ENCODE results near the gene CIAPIN1.

Gene CIAPIN1

DNA sequence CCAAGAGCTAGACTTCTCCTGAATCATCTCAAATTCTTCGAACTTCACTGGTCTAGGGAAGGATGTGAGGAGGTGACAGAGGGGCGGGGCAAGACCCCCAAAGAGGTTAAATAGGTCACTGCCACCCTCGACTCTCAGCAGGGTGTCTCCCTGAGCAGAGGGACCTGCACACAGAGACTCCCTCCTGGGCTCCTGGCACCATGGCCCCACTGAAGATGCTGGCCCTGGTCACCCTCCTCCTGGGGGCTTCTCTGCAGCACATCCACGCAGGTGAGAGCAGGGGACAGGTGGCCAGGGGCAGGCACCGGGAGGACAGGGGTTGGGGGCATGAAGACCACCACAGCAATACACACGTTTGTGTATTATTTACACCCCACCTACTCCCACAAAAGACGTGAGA is 33.5 kb downstream of the CIAPIN1 start:
- no peaks in the 10 kb centered on the region for H3K36me3 ChIP-seq (ENCODE audit: insufficient read depth, low read length)

DNA sequence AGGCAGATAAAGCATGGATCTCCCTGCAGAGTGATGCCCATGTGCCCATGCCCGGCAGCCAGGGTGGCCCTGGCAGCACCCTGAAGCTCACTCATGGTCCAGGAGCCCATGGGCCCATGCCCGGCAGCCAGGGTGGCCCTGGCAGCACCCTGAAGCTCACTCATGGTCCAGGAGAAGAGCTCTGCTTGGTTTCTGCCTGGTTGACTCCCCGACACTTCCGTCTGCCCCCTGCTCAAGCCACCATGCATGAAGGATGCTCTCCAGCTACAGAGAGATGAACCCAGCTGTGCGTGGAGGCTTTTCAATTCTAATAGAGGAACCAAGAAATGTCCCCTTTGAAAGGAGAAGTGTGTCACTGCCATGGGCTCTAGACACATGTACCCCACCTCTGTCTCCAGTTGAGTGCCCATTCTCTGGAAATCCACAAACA is 33.9 kb downstream of the CIAPIN1 start:
- 97% methylated on average over 5 of the region's 5 CpGs for WGBS
- no peaks in the 10 kb centered on the region for H3K9me3 ChIP-seq (ENCODE audit: insufficient read depth, low read depth, low read length)
- no peaks in the 10 kb centered on the region for H3K27me3 ChIP-seq (ENCODE audit: insufficient read depth, low read length)
- no peak overlapping the region for H3K27ac ChIP-seq (ENCODE audit: low read depth, low read length)
- peaks cover 3% of the 10 kb centered on the region; the same call in 1 of the 2 replicates for H3K4me1 ChIP-seq (ENCODE audit: insufficient read depth, low read length)
- H3K4me3 ChIP-seq (ENCODE audit: low read length) = no peak overlapping the region
- H3K36me3 ChIP-seq (ENCODE audit: insufficient read depth, low read length) = no peaks in the 10 kb centered on the region
- H3K9ac ChIP-seq (ENCODE audit: low read depth, low read length) = no peak overlapping the region

More for the DNA sequence above, 33.5 kb downstream of the CIAPIN1 start:
- Histone ChIP-seq H3K4me3 (ENCODE audit: low read length) (no peak overlapping the region), H3K27me3 (ENCODE audit: insufficient read depth, low read length) (no peaks in the 10 kb centered on the region), H3K9me3 (ENCODE audit: insufficient read depth, low read depth, low read length) (no peaks in the 10 kb centered on the region), H3K9ac (ENCODE audit: low read depth, low read length) (no peak overlapping the region), H3K27ac (ENCODE audit: low read depth, low read length) (no peak overlapping the region), H3K4me1 (ENCODE audit: insufficient read depth, low read length) (peaks cover 3% of the 10 kb centered on the region; the same call in 1 of the 2 replicates)
- WGBS = 88% methylated on average over 7 of the region's 7 CpGs

- Histone ChIP-seq H3K36me3 (ENCODE audit: insufficient read depth, low read length) (no peaks in the 10 kb centered on the region), H3K9ac (ENCODE audit: low read depth, low read length) (no peak overlapping the region), H3K4me3 (ENCODE audit: low read length) (no peak overlapping the region), H3K27ac (ENCODE audit: low read depth, low read length) (no peak overlapping the region), H3K9me3 (ENCODE audit: insufficient read depth, low read depth, low read length) (no peaks in the 10 kb centered on the region), H3K4me1 (ENCODE audit: insufficient read depth, low read length) (peaks cover 3% of the 10 kb centered on the region; the same call in 1 of the 2 replicates), H3K27me3 (ENCODE audit: insufficient read depth, low read length) (no peaks in the 10 kb centered on the region)
- 93% methylated on average over 9 of the region's 9 CpGs for WGBS
Measured at GRCh38 chr16:57412584-57412983, 34.6 kb downstream of the CIAPIN1 start.

DNA sequence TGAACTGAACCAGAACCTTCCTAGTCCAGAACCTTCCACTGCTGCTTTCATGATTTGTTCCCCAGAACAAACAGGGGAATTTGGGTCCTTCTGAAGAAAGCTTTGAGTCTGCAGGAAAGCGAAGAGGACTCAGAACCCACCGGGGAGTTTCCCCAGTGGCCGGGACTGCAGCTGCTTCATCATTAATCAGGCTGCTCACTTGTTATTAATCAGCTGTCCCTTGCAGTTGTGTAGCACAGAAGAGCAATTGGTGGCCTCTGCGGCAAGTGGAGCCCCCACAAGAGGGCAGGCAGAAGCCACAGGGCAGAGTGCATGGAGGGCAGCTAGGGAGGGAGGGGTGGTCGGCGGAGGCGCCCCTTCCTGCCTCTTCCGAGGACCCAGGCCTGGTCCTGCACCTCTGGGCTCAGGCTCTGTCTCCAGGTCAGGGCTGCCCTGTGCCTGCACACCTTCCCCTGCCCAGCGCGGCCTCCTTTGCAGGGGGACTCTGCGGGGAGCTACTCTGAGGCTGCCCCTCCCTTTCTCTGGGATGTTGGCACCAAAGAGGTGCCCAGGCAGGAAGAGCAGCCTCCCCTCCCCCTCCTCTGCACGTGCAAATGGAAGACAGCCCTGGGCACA is 35.7 kb downstream of the CIAPIN1 start:
- 0 out of 2 replicates have a peak, but pooled peaks cover under 1% of the 10 kb centered on the region for H3K4me1 ChIP-seq (ENCODE audit: insufficient read depth, low read length)
- no peak overlapping the region for H3K27ac ChIP-seq (ENCODE audit: low read depth, low read length)
- H3K9ac ChIP-seq (ENCODE audit: low read depth, low read length) = no peak overlapping the region
- no peaks in the 10 kb centered on the region for H3K9me3 ChIP-seq (ENCODE audit: insufficient read depth, low read depth, low read length)
- WGBS = 89% methylated on average over 12 of the region's 12 CpGs
- no peaks in the 10 kb centered on the region for H3K27me3 ChIP-seq (ENCODE audit: insufficient read depth, low read length)
- H3K36me3 ChIP-seq (ENCODE audit: insufficient read depth, low read length) = no peaks in the 10 kb centered on the region
- H3K4me3 ChIP-seq (ENCODE audit: low read length) = no peak overlapping the region

- no peak overlapping the region for H3K27ac ChIP-seq (ENCODE audit: low read depth, low read length)
- no peaks in the 10 kb centered on the region for H3K36me3 ChIP-seq (ENCODE audit: insufficient read depth, low read length)
- 64% methylated on average over 14 of the region's 14 CpGs for whole genome bisulfite sequencing
- H3K9me3 ChIP-seq (ENCODE audit: insufficient read depth, low read depth, low read length) = no peaks in the 10 kb centered on the region
- no peak overlapping the region for H3K4me3 ChIP-seq (ENCODE audit: low read length)
- H3K4me1 ChIP-seq (ENCODE audit: insufficient read depth, low read length) = no peaks in the 10 kb centered on the region
- H3K9ac ChIP-seq (ENCODE audit: low read depth, low read length) = no peak overlapping the region
- no peaks in the 10 kb centered on the region for H3K27me3 ChIP-seq (ENCODE audit: insufficient read depth, low read length)
Measured at GRCh38 chr16:57409870-57410587, 37.2 kb downstream of the CIAPIN1 start.

DNA sequence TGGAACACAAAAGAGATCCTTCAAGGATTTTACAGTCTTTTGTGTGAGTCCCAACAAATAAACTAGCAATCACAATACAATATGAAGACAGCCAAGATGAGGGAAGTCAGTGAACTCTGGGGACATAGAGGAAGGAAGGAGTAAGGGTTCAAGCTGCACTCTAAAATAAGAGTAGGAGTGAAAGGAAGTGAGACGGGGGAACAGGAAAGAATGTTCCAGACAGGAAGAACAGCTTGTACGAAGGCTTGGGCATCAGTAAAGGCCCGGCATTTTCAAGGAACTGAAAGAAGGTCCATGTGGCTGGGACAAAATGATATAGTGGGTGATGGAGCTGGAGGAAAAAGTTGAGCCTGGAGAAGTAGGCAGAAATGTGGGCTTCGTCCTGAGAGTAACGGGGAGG is 38.1 kb downstream of the CIAPIN1 start:
- no peak overlapping the region for H3K27ac ChIP-seq (ENCODE audit: low read depth, low read length)
- no peak overlapping the region for H3K4me3 ChIP-seq (ENCODE audit: low read length)
- no peaks in the 10 kb centered on the region for H3K9me3 ChIP-seq (ENCODE audit: insufficient read depth, low read depth, low read length)
- H3K27me3 ChIP-seq (ENCODE audit: insufficient read depth, low read length) = no peaks in the 10 kb centered on the region
- H3K9ac ChIP-seq (ENCODE audit: low read depth, low read length) = no peak overlapping the region
- WGBS = 91% methylated on average over 5 of the region's 5 CpGs
- H3K4me1 ChIP-seq (ENCODE audit: insufficient read depth, low read length) = no peaks in the 10 kb centered on the region
- H3K36me3 ChIP-seq (ENCODE audit: insufficient read depth, low read length) = no peaks in the 10 kb centered on the region

DNA sequence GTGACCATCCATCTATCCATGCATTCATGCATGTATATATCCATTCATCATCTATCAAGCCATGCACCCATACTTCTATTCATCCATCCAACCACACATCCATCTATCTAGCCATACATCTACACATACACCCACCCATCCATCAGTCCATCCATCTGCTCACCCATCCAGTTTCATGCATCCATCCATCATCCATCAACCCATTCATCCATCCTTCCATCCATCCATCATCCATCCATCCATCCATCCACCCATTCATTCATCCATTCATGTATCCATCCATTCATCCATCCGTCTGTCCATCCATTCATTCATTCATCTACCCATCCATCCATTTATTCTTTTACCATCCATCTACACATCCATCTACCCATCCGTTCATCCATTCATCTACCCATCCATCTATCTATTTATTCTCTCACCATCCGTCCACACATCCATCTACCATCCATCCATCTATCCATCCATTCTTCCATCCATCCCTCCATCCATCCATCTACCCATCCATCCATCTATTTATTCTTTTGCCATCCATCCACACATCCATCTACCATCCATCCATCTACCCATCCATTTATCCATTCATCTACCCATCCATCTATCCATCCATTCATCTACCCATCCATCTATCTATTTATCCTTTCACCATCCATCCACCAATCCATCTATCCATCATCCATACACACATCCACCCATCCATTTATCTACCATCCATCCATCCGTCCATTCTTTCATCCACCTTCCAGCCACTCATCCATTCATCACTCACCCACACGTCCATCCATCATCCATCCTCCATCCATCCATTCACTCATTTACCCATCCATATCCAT is 39.4 kb downstream of the CIAPIN1 start:
- no peaks in the 10 kb centered on the region for H3K9me3 ChIP-seq (ENCODE audit: insufficient read depth, low read depth, low read length)
- WGBS = 87% methylated on average over 5 of the region's 5 CpGs
- no peak overlapping the region for H3K27ac ChIP-seq (ENCODE audit: low read depth, low read length)
- no peak overlapping the region for H3K9ac ChIP-seq (ENCODE audit: low read depth, low read length)
- H3K4me1 ChIP-seq (ENCODE audit: insufficient read depth, low read length) = no peaks in the 10 kb centered on the region
- no peaks in the 10 kb centered on the region for H3K36me3 ChIP-seq (ENCODE audit: insufficient read depth, low read length)
- no peak overlapping the region for H3K4me3 ChIP-seq (ENCODE audit: low read length)
- H3K27me3 ChIP-seq (ENCODE audit: insufficient read depth, low read length) = no peaks in the 10 kb centered on the region

- 85% methylated on average over 2 of the region's 2 CpGs for WGBS
- no peaks in the 10 kb centered on the region for H3K27me3 ChIP-seq (ENCODE audit: insufficient read depth, low read length)
- H3K36me3 ChIP-seq (ENCODE audit: insufficient read depth, low read length) = no peaks in the 10 kb centered on the region
- no peak overlapping the region for H3K4me3 ChIP-seq (ENCODE audit: low read length)
- H3K27ac ChIP-seq (ENCODE audit: low read depth, low read length) = no peak overlapping the region
- no peaks in the 10 kb centered on the region for H3K9me3 ChIP-seq (ENCODE audit: insufficient read depth, low read depth, low read length)
- H3K4me1 ChIP-seq (ENCODE audit: insufficient read depth, low read length) = no peaks in the 10 kb centered on the region
- H3K9ac ChIP-seq (ENCODE audit: low read depth, low read length) = no peak overlapping the region
Measured at GRCh38 chr16:57406881-57407280, 40.3 kb downstream of the CIAPIN1 start.

DNA sequence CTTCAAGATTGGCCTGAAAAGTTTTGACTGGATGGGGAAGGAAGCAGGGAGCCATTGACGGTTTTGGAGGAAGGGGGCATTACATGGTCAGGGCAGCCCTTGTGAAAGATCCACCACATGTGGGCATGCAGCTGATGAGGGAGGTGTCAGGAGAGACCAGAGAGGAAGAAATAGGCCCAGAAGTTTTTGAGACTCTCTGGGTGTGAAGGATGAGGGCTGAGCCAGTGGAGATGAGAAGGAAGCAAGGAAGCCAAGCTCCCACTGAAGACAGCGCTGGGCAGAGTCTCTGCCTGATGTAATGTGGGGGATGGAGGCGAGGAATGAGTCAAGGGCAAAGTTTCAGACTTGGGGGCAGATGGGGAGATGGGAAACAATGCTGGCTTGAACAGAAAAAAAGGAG is 42.1 kb downstream of the CIAPIN1 start:
- Histone ChIP-seq H3K9me3 (ENCODE audit: insufficient read depth, low read depth, low read length) (no peaks in the 10 kb centered on the region), H3K9ac (ENCODE audit: low read depth, low read length) (no peak overlapping the region), H3K27ac (ENCODE audit: low read depth, low read length) (no peak overlapping the region), H3K27me3 (ENCODE audit: insufficient read depth, low read length) (no peaks in the 10 kb centered on the region), H3K4me3 (ENCODE audit: low read length) (no peak overlapping the region), H3K36me3 (ENCODE audit: insufficient read depth, low read length) (no peaks in the 10 kb centered on the region), H3K4me1 (ENCODE audit: insufficient read depth, low read length) (no peaks in the 10 kb centered on the region)
- WGBS = 83% methylated on average over 3 of the region's 3 CpGs

DNA sequence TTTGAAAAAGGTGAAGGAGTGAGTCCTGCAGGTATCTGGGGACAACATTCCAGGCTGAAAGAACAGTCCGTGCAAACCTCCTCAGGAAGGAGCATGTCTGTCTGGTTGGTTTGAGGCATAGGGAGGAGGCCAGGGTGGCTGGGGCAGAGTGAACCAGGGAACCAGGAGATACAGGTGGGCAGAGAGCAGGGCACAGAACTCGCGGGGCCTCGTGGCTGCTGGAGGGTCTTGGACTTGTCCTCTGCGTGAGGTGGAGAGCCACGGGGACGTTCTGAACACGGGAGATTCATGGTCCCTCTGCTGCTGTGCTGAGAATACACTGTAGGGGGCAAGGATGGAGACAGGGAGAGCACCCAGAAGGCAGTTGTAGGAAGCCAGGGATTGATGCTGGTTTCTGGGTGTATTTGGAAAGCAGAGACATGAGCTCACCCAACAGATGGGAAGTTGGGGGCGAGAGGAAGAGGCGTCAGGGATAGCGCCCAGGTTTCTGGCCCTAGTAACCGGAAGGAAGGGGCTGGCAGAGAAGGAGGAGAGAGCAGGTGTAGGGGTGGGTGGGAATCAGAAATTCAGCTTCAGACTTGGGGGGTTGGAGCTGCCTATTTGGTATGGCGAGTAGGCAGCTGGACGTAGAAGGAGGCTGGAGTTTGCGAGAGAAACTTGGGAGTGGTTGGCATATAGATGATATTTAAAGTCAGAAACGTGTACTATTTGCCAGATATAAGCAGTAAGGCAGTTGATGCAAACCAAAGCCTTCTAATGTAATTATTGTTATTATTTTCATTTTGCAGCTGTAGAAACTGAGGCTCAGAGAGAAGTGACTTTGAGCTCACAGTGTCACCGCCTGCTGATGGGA is 43.0 kb downstream of the CIAPIN1 start, which contains the start of gene CCL17:
CCL17 (plus strand) TSS at position 803 of the 853 bp plus-strand sequence. CDS start 9,166 bp downstream, outside the sequence.
- H3K9me3 ChIP-seq (ENCODE audit: insufficient read depth, low read depth, low read length) = no peaks in the 10 kb centered on the region
- H3K4me1 ChIP-seq (ENCODE audit: insufficient read depth, low read length) = no peaks in the 10 kb centered on the region
- no peak within 1 kb of the TSS for H3K9ac ChIP-seq (ENCODE audit: low read depth, low read length)
- no peak within 1 kb of the TSS for H3K27ac ChIP-seq (ENCODE audit: low read depth, low read length)
- no peak within 1 kb of the TSS for H3K4me3 ChIP-seq (ENCODE audit: low read length)
- 83% methylated on average over 17 of the region's 17 CpGs for WGBS
- no peaks in the 10 kb centered on the region for H3K27me3 ChIP-seq (ENCODE audit: insufficient read depth, low read length)
- no peaks in the 10 kb centered on the region for H3K36me3 ChIP-seq (ENCODE audit: insufficient read depth, low read length)

All from HUES64 (cell line).